ENCODE results near the gene DOK5.

DNA sequence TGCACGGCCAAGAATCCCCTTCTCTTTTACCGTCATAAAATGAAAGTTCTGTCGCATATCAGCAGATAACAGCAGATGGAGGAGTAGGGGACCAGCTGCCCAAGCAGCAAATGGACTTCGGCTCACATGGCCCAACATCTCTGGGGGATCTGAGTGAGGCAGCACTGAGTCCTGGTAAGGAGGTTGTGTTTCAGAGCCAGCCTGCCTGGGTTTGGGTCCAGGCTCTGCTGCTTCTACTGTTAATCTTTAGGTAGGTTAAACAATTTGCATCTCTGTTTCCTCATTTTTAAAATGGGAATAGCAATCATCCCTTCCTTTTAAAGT is 193.6 kb downstream of the DOK5 start:
- TF ChIP-seq, protein P1, sequence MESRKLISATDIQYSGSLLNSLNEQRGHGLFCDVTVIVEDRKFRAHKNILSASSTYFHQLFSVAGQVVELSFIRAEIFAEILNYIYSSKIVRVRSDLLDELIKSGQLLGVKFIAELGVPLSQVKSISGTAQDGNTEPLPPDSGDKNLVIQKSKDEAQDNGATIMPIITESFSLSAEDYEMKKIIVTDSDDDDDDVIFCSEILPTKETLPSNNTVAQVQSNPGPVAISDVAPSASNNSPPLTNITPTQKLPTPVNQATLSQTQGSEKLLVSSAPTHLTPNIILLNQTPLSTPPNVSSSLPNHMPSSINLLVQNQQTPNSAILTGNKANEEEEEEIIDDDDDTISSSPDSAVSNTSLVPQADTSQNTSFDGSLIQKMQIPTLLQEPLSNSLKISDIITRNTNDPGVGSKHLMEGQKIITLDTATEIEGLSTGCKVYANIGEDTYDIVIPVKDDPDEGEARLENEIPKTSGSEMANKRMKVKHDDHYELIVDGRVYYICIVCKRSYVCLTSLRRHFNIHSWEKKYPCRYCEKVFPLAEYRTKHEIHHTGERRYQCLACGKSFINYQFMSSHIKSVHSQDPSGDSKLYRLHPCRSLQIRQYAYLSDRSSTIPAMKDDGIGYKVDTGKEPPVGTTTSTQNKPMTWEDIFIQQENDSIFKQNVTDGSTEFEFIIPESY (IDR thresholded peaks at IDR 0.05) = no peak
- TF ChIP-seq POLR2AphosphoS5 (IDR thresholded peaks at IDR 0.05; ENCODE audit: low read length) = no peak
- TF ChIP-seq TAF1 (IDR thresholded peaks at IDR 0.05; ENCODE audit: borderline replicate concordance, low read depth, low read length) = no peak
- no peak for TF ChIP-seq POLR2A (IDR thresholded peaks at IDR 0.05; ENCODE audit: low read depth, low read length)
